GM21367 (cell line): Measurements from ENCODE around the gene TPRX1.
"Not testable (repeated sequence)": the region's sequence is repeated elsewhere in the genome, so short reads cannot be mapped to it uniquely, and the experiment has no call there.

Experiments used
- ATAC-seq: cut with Tn5 transposase; IDR thresholded peaks from one replicate; pipeline ENCODE4 v1.9.1; 2021; ENCODE audit not compliant: unreplicated experiment

Gene TPRX1

GRCh38 chr19:47769534-47769933 lies 34.8 kb downstream of the TPRX1 start:
- ATAC-seq, result no peak

- no peak for ATAC-seq
These were observed 35.7 kb downstream of the TPRX1 start for GRCh38 chr19:47768604-47769003.

DNA sequence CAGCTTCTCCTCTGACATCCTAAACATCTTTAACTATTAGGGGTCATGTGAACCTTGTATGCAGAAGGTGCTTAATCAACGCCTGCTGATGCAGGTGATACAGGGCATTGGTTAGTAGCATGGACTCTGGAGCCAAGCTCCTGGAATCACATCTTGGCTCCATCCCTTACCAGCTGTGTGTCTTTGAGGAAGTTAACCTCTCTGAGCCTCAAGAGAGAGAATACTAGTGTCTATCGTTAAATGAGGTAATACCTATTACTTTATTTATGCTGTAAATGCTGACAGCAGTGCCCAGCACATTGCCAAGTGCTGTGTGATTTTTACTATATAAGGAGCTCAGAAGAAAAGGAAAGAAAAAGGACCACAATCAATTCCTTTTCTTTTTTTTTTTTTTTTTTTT lies 37.0 kb downstream of the TPRX1 start:
- ATAC-seq, result no peak

GRCh38 chr19:47766670-47767069 lies 37.7 kb downstream of the TPRX1 start:
- ATAC-seq, result no peak

GRCh38 chr19:47766359-47766620 lies 38.1 kb downstream of the TPRX1 start:
- no peak for ATAC-seq

GRCh38 chr19:47765523-47766358 lies 38.6 kb downstream of the TPRX1 start:
- ATAC-seq, result no peak

- ATAC-seq, result not testable (repeated sequence)
These were observed 39.6 kb downstream of the TPRX1 start for GRCh38 chr19:47764705-47765104.

DNA sequence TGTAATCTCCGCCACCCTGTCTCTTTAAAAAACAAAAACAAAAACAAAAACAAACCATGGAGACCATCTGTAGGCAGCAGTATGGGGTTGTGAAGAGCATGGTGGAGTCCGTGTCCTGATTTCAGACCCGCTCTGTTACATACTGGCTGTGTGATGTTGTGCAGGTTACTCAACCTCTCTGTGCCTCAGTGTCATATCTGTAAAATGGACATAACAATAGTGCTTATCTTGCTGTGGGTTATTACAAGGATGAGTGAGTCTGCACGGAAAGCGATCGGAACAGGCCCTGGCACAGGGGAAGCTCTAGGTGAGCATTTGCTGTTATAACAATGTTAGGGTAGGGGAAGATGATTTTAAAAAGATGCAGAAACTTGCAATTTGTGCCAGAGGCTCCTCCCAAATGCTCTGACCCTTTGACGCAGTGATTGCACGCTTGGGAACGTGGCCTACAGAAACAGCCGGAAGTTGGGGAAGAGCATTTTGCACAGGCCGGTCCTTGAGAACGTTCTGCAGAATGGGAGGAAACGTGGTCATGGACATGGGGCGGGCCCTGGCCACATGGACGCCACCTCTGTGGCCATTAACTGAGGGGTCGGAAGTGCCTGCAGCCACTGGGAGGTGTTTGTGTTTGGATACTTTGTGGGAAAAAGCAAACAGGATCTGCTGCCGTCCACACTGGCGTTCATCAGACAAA lies 41.6 kb downstream of the TPRX1 start:
- no peak for ATAC-seq

DNA sequence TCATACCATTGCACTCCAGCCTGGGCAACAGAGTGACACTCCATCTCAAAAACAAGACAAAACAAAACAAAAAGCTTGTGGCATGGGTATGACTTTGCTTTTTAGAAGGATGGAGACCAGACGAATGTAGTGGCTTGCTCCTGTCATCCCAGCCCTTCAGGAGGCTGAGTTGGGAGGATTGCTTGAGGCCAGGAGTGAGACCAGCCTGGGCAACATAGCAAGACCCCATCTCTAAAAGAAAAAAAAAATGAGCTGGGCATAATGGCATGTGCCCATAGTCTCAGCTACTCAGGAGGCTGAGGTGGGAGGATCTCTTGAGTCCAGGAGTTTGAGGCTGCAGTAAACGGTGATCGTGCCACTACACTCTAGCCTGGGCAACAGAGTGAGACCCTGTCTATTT lies 42.2 kb downstream of the TPRX1 start:
- ATAC-seq, result no peak

DNA sequence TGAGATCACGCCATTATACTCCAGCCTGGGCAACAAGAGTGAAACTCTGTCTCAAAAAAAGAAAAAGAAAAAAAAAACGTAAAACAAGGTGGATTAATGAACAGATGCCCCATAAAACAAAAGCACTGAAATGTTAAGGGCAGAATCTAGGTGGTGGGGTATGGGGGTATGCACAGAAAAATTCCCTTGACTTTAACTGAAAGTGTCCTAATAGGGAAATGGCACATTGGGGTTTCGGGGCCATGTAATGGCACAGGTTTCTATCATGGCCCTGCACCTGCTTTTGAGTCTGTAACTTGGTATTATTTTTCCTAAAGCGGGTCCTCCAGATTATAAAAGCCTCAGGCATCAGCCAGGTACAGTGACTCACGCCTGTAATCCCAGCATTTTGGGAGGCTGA lies 42.8 kb downstream of the TPRX1 start:
- no peak for ATAC-seq

- ATAC-seq, result no peak
These were observed 43.7 kb downstream of the TPRX1 start for GRCh38 chr19:47760632-47760999.

GRCh38 chr19:47758443-47758804 lies 45.9 kb downstream of the TPRX1 start:
- ATAC-seq, result no peak

- ATAC-seq, result no peak
These were observed 46.5 kb downstream of the TPRX1 start for GRCh38 chr19:47757617-47758442.

DNA sequence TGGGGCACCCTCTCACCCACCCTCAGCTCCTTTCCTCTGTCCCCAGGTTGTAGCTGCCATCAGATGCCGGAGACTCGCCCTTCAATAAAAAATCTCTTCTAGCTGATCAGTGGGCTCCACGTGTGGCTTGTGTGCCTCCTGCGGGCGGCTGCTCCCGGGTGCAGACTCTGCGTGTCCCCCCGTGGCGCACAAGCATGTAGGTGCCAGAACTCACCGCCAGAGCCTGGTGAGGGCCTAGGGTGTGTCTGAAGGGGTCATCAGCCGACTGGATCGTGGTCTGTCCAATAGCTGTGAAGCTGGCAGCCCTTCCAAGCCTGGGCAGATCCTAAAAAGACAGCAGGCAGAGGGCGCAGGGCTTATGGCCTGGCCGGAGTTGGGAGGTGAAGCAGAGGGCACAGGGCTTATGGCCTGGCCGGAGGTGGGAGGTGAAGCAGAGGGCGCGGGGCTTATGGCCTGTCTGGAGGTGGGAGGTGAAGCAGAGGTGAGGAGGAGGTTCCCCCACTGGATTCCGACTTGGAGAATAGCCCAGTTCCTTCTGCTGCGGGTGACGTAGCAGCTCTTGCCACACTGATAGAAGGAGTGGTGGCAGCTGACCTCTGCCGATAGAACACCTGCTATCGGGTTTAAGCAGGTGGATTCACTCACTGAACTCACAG lies 47.3 kb downstream of the TPRX1 start:
- ATAC-seq, result no peak

GRCh38 chr19:47756627-47756929 lies 47.8 kb downstream of the TPRX1 start:
- ATAC-seq, result no peak

GRCh38 chr19:47755762-47756626 lies 48.4 kb downstream of the TPRX1 start:
- ATAC-seq, result no peak

GRCh38 chr19:47755065-47755761 lies 49.1 kb downstream of the TPRX1 start:
- ATAC-seq, result no peak

DNA sequence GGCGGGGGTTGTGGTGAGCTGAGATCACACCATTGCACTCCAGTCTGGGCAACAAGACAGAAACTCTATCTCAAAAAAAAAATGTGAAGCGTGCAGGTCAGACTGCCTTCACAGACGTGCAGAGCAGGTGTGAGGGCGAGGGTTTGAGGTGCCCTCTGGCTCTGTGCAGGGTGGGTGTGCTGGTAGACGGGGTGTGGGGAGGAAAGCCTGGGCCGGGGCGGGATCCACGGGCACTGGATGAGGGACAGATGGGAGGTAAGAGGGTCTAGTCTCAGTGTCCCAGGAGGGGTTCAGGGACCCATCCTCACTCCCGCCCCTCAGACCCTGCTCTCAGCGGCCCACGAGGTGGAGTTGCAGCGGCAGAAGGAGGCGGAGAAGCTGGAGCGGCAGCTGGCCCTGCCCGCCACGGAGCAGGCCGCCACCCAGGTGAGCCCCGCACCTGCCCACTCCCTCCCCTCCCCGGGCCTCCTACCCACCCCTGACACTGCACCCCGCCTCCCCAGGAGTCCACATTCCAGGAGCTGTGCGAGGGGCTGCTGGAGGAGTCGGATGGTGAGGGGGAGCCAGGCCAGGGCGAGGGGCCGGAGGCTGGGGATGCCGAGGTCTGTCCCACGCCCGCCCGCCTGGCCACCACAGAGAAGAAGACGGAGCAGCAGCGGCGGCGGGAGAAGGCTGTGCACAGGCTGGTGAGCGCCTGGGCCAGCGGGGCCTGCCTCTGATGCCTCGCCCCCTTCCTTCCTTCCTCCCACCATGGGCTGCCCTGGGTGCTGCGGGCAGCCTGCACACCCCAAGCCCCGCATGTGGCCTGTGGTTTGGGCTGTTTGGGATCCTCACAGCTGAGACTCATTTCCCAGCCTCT lies 49.9 kb downstream of the TPRX1 start:
- ATAC-seq, result no peak
